HG03066 (cell line): ENCODE results near the gene CAMTA1.

Experiments
- ATAC-seq: cut with Tn5 transposase; IDR thresholded peaks from one replicate; pipeline ENCODE4 v1.9.1; 2021; ENCODE audit warnings: low read depth; ENCODE audit not compliant: unreplicated experiment

Gene CAMTA1

DNA sequence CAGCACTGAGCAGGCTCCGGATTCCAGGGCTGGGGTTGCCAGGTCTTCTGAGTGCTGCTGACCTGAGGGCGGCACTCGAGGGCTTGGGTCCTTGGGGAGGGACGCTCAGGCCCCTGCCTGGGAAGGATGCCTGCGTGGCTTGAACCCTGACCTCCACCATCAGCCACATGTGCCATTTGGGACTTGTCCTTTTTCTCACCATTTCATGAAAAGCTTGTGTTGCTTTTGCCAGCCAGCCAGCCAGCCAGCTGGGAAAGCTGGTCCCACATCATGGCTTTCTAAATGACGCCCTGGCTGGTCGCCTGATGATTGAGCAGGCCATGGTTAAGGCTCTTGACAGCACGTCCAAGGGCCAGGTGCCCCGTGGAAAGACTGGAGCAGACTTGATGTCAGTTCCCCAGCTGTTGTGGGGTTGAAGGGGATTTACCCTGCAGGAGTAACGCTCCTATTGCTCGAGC, 168.7 kb downstream of the CAMTA1 start:
- ATAC-seq = no peak

DNA sequence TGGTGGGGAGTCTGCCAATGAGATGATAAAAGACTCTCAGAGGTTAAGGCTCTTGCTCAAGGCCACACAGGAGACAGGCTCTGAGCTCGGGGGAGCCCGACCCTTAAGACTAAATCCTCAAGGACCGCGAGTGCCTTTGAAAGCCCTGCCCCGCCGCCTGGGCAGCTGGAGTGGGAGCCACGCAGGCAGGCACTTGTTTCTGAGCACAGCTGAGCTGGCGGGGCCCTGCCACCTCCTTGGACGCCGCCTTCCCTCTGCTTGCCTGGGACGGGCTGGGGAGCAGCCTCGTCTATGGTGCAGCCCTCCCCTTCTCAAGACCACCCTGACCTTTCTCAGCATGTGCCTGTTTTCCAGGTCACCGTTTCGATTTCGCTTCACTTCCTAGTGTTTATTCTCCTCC, 169.3 kb downstream of the CAMTA1 start:
- ATAC-seq = no peak

DNA sequence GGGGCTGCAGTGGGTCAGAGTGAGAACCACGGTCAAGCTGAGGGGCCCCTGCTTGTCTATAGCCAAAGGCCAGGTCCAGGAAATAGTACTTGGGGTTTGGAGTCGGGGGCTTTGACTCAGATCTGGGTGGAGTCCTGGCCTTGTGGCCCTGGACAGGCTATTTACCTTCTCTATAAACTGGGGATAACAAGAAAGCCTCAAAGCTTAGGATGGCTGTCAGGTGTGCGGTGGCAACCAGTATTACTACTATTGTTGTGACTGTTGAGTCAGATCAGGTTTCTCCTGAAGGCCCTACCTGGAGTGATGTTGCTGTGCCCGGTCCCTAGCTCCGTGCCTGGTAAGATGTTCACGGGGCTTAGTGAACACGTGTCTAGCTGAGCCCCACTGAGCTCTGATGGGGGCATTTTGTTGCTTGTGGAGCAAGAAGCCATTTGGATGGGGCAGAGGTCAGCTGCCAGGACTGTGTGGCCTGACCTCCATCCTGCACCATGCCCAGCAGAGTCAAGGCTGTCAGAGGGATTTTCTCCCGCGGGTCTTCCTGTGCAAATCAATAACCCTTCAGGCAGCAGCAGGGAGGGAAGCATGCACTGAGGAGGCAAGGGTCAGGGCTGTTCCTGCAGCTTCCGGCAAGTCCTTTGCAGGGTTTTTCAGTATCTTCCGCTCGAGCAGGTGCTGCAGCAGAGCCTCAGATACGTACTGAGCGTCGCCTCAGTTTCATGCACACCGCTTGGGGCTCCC, 170.3 kb downstream of the CAMTA1 start:
- ATAC-seq = no peak

GRCh38 chr1:6956488-6957159, 171.4 kb downstream of the CAMTA1 start:
- no peak for ATAC-seq

- ATAC-seq = no peak
Observed at GRCh38 chr1:6957341-6957740, 172.1 kb downstream of the CAMTA1 start.

DNA sequence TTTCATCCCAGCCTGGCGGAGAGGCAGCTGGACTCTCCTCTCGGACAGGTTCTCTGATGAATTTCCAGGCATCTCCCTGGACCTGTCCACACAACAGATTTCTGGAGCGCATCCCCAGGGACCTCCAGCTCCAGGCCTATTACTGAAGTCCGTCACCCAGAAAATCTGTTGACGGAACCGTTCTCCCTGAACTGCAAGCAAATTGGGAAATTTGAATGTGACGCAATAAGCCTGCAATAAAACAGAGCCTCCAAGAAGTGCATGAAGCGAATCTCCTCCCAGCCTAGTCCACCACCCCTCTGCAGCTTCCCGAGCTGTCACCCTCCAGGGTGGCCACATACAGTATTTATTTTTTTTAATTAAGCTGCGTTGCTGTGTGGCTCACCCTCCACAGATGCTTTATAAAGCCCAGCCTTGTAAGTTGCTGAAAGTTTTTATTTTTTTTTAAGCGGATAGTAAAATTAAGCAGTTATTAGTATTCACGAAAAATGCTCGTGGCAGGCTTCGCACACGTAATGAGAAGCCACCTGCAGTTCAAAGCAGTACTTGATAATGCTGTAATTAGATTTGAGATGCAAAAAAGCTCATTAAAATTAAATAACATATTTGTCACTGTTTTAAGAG, 173.3 kb downstream of the CAMTA1 start:
- ATAC-seq = no peak

GRCh38 chr1:6959491-6959890, 174.2 kb downstream of the CAMTA1 start:
- ATAC-seq = no peak

DNA sequence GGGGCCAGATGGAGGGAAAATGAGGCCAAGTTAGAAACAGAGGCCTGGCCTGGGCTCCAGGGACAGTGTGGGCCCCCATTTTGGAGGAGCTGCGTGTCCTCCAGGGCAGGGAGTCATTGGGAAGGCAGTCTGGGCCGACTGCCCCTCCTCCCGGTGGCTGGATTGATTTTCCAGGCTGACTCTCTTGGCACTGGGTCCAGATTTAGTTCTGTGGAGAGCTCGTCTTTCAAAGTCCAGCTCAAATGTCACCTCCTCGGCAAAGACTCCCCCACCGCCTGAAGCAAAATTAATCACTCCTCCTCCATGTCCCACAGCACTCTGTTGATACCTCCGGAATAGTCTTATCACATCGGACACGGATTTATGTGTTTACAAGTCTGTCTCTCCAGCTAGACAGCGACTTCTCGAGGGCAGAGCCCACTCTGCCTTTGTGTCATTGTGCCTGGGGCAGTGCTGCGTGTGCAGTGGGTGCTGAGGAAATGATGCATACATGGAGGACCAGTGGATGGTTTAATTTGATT, 175.1 kb downstream of the CAMTA1 start:
- no peak for ATAC-seq

GRCh38 chr1:6960860-6961259, 175.6 kb downstream of the CAMTA1 start:
- no peak for ATAC-seq

GRCh38 chr1:6961289-6961688, 176.0 kb downstream of the CAMTA1 start:
- no peak for ATAC-seq

GRCh38 chr1:6961905-6962477, 176.7 kb downstream of the CAMTA1 start:
- ATAC-seq = no peak

DNA sequence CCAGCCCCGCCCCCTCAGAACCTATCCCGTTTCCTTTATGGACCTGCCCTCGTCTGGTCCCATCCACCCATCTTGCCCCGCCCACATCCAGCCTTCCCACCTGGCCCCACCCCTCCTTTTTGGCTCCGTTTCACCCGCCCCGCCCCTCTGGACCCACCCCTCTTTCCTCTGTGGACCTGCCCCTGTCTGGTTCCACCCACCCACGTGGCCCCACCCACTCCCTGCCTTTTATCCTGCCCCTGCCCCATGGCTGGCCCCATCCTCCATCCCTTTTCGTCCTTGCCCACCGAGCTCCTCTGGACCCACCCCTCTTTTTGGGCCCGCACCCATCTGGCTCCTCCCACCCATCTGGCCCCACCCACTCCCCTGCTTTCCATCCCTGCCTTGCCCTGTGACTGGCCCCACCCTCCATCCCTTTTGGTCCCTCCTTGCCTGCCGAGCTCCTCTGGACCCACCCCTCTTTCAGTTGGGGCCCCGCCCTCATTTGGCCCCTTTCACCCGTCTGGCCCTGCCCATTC, 177.3 kb downstream of the CAMTA1 start:
- ATAC-seq = no peak

DNA sequence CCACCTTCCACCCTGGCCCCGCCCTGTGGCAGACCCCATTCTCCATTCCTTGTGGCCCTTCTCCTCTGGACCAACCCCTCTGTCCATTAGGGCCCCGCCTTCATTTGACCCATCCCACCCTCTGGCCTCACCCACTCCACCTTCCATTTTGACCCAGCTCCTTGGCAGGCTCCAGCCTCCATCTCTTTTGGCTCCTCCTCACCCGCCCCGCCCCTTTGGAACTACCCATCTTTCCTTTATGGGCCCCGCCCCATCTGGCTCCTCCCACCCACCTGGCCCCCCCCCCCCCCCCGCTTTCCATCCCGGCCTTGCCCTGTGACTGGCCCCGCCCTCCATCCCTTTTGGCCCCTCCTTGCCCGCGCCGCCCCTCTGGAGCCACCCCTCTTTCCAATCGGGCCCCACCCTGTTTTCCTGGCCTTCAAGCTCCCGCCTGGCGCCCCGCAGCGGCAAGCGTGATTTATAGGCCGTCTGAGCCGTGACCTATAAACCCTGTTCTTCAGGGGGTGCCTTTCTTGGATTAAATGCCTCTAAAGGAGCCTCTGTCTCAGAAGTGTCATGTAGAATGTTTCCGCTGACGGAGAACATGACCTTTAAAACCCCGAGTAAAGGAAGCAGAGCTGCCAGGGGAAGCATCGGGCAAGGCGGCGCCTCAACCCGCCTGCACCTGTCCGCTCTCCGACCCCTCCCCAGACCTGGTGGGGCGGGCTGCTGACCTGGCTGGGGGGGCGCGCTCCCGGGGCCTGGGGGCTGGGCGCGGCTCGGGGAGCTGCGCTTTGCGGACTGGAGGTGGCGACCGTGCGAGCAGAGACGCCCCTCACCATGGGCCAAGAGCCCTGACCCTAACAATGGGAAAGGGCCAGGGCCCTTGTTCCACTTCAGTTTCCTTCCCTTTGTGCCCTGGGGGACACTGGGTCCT, 178.0 kb downstream of the CAMTA1 start:
- ATAC-seq = no peak

GRCh38 chr1:6963912-6964307, 178.7 kb downstream of the CAMTA1 start:
- no peak for ATAC-seq

- no peak for ATAC-seq
Observed at GRCh38 chr1:6965083-6965934, 180.1 kb downstream of the CAMTA1 start.

GRCh38 chr1:6965935-6966241, 180.6 kb downstream of the CAMTA1 start:
- no peak for ATAC-seq

- no peak for ATAC-seq
Observed at GRCh38 chr1:6966326-6966725, 181.1 kb downstream of the CAMTA1 start.

DNA sequence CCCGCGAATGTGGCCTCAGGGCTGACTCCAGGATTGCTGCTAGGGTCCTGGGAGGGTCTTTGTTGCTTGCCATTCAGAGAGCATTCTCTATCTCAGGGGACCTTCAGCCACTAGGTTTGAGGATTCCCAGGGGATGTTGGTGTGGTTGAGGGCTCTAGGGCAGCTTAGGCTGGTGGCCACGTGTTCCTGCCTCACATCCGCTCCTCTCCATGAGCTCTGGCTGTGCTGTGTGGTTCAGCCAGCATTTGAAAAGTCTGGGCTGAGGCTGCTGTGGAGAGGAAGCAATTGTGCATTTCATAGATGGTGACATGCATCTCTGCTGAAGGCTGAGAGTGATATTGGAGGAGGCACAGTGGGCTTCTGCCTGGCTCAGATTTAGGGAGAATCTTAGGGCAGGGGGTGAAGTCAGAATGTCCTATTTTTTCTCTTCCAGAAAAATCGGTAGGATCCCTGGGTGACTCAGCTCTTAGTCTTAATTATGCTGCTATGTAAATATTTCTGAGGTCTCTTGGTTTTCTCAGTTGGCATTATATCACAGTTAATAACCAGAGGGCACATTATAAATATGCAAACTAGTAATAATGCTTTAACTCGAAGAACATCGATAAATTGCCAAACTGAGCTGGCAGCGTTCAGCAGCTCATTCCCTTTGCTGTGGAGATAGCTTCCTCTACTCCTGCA, 182.3 kb downstream of the CAMTA1 start:
- ATAC-seq = no peak

DNA sequence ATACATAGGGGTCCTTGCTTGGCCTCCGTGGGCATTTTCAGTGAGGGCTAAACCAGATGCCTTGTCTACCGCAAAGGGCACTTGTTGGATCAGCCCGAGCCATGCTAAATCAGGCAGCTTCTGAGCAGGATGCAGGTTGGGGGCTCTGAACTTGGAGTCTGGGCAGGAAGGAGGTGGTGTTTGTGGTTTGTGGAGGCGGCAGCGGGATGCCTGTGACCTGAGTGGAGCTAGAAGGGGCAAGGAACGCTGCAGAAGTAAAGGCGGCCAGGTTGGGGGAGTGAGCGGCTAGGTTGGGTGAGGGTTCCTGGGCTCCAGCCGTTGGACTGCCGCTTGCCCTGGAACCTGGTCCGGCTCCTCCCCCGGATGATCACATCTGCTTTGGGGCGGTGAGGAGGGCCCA, 183.9 kb downstream of the CAMTA1 start:
- ATAC-seq = no peak
